HG03095 (cell line): ENCODE measurements around the gene PDE6D.

Source experiments
- ATAC-seq: cut with Tn5 transposase; IDR thresholded peaks from one replicate; pipeline ENCODE4 v1.9.1; 2021; ENCODE audit warnings: moderate library complexity; ENCODE audit not compliant: unreplicated experiment

The PDE6D gene

GRCh38 chr2:231780909-231781797 is at the start of gene PDE6D:
TSS of gene PDE6D (minus strand) at chr2:231781282. CDS start at chr2:231781114, 168 bp downstream.
- peak; percentile 85 for ATAC-seq

- ATAC-seq, result no peak
These were observed 40.8 kb upstream of the PDE6D start for GRCh38 chr2:231821908-231822307.

DNA sequence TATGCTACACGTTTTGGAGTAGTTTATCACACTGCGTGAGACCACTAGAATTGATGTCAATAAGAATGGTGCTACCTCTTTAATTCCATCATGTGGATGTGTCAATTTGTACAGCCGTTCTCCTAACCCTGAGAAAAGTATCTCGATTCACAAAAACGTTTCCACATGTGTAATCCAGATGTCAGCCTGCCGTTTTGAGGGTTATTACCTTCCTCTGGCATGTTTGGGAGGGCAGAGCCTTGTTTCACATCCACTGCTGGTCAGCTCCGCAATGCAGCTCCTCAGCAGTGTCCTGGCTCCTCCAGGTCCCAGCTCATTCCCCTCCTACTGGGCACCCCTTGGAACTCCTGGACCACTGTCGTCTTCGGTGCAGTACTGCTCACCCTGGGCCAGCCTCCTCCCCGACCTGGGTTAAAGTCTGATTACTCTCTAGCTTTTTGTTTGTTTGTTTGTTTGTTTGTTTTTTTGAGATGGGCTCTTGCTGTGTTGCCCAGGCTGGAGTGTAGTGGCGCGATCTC is 39.8 kb upstream of the PDE6D start:
- ATAC-seq, result no peak

DNA sequence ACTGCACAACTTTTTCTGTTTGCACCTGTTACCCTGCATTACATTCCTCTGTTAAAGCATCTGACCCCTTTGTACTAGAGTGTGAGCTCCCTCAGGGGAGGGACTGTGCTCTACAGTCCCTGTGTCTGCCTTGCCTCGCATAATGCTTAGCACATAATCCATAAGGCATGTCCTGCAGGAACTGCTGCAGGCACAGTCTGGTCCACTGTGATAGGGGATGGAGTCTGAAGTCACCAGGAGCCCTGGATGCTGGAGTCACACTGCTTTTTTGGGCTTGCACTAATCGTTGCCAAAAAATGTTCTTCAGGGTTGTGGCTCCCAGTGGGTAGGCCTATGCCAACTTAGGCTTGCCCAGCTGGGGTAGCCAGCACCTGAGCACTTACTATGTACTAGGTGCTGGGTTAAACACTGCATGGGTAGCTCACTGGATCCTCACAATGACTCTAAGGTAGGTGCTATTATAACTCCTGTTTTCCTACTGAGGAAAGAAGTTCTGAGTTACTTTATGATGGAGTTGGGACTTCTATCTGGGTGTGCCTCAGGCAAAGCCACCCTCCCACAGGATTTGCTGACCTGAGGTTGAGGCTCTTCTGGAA is 38.5 kb upstream of the PDE6D start:
- no peak for ATAC-seq

GRCh38 chr2:231816327-231817026 is 35.4 kb upstream of the PDE6D start:
- ATAC-seq, result no peak

- ATAC-seq, result no peak
These were observed 29.8 kb upstream of the PDE6D start for GRCh38 chr2:231810905-231811304.

GRCh38 chr2:231807020-231807419 is 25.9 kb upstream of the PDE6D start:
- no peak for ATAC-seq

- no peak for ATAC-seq
These were observed 22.5 kb upstream of the PDE6D start for GRCh38 chr2:231803501-231804138.

DNA sequence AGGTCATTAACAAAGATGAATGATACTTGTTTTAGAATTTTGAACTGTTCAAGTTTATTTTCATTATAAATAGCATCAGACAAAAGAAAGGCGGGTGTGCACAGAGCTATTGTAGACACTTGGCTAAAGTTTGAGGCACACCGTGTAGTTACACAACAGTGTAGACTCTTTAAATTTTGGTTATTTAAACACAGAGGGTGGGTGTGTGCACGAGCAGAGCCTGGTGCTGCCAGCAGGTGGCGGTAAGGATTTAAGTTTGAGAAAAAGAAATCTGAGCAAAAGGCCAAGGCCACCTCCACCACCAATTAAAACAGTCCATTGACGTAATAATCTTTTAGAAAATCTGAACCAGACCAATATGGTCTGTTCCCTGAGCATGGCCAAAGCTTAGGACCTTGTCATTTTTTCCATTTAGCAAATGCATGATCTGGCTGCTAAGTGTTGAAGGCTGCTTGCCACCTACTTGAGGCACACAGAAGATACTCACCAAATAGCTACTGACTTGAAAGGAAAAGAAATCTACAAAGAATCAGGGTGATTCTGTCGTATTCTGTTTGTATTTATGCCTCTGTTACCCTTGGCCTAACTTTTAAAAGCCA is 19.5 kb upstream of the PDE6D start:
- ATAC-seq, result no peak

DNA sequence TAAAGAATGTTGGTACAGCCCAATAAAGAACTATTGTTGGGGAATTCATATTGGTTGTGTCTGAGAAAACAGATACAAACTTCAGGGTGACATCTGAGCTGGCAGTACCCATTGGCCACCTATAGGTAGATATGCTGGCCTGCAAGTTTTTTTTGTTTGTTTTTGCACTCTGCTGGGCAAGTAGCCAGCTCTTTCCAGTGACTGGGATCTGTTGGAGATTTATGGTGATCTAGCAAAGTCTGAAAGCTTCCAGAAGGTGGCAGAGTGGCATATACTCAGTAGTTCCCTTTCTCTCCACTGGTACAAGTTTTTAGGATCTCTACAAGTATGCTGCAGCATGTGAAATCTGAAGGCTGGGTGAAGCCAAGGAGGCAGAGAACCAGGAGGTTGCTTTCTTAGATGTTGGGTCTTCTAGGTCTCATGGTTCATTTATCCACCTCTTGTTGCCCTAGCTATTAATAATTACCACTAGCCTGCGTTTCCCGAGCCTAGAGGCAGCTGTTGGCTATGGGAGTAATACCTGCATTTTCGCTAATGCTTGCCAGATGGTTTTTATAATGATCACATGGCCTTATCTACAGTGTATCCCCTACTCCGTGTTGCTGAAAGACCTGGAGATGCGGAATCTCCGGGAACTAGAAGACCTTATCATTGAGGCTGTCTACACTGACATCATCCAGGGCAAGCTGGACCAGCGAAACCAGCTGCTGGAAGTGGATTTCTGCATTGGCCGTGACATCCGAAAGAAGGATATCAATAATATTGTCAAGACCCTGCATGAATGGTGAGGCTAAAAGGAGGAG is 14.6 kb upstream of the PDE6D start:
- ATAC-seq, result no peak

DNA sequence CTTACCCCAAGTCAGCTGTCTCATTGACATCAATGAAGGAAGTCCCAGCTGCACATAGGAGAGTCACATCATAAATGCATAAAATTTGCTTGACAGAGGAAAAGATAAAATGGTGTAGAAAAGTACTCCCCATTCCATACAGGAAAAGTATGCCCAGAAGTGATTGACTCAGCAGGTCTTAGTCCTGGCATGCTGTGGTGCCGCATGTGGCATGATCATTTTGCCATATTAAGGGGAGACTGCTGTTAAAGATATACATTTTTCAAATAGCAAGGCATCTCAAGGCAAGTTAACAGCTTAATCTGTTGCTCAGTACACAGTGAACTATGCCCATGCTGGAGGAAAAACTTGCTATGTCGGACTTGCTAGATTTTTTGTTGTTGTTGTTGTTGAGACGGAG is 13.3 kb upstream of the PDE6D start:
- ATAC-seq, result no peak

GRCh38 chr2:231791107-231791506 is 10.0 kb upstream of the PDE6D start:
- no peak for ATAC-seq

GRCh38 chr2:231786917-231787292 is 5.8 kb upstream of the PDE6D start:
- ATAC-seq, result no peak

DNA sequence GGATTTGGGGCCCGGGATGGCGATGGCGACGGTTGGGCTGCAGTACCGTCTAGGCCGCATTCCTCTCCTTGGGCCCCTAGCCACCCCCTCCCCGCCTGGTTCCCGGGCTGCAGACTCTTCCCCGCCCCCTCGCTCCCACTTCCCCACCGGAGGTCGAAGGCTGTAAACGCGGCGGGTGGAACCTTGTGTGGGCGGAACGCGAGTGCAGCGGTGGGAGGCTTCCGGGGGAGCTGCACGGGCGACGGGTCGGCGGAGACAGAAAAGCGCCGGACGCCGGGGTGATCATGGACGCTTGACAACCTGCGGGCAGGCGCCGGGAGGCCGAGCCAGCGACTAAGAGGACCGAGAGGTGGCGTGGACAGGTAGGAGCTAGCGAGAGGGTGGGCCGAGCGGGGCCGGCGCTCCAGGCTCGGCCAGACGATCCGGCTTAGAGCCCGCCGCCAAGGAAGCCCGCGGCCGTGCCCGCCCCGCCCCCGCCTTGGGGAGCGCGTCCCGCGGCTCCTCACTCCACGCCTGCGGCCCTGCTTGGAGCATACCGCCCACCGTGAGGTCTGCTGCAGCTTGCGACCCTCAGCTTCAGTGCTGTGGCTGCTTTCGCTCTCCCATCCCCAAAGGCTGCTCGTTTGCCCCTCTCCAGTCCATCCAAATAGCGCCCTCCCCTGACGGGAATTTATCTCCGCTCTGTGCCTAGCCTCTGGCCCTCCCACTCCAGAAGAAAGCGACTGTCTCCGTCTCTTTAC is 5.3 kb upstream of the PDE6D start, which contains the start of gene COPS7B:
Gene COPS7B (plus strand): TSS at position 269 of the 740 bp plus-strand sequence. CDS start 2,126 bp downstream, outside the sequence.
- ATAC-seq, result peak; percentile 59

DNA sequence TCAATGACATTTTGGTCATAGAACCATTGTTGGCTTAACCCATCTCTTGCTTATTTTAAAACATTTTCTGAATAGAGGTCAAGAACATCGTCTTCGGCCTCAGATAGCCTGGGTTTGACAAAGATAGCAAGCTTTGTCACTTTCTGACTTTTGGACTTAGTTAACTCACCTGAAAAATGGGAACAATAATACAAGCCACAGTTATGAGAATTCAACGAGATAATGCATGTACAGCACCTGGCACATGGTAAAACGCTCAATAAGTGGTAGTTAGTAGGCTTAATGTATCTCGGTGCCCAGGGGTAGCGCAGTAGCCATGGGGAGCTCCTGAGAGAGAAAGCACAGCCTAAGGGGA is 4.7 kb upstream of the PDE6D start:
- no peak for ATAC-seq

DNA sequence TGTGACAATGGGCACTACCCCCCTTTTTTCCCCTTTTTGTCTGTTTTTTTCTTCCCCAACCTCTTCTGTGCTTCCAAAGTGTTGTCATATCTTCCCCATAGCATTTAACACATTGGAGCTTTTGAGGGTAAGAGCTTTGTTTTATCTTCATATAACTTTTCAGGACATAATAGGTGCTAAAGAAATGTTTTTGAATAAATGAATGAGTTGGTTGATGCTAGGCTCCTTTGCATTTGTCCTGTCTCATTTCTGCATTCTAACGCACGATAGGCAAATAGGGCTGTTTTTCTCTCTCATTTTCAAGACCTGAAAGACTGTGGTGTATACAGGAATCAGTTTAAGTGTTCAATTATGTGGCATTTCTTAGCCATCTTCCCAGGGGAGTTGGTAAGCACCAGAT is 4.3 kb upstream of the PDE6D start:
- no peak for ATAC-seq

GRCh38 chr2:231781798-231782726 is 980 bp upstream of the PDE6D start:
- ATAC-seq, result no peak
